ENCODE measurements around the gene LMF1.

Gene LMF1

DNA sequence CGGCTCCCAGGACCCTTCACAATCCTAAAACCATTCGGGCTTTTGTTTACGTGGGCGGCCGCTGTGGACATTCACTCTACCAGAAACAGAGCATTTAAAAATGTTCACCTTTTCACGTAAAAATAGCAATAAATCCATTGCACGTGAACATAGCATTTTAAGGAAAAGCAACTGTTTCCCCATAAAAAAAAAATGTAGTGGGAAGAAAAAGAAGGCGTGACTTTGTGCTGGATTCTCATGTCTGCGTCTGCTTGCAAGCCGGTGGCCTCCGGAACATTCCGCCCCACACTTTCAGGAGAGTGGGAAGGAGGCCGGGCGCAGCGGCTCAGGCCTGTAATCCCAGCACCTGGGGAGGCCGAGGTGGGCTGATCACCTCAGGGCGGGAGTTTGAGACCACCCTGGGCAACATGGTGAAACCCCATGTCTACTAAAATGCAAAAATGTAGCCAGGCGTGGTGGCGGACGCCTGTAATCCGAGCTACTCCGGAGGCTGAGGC, 156.8 kb downstream of the LMF1 start:
- no peak for DNase-seq (ENCODE audit: low read depth in 2 of 2)

DNA sequence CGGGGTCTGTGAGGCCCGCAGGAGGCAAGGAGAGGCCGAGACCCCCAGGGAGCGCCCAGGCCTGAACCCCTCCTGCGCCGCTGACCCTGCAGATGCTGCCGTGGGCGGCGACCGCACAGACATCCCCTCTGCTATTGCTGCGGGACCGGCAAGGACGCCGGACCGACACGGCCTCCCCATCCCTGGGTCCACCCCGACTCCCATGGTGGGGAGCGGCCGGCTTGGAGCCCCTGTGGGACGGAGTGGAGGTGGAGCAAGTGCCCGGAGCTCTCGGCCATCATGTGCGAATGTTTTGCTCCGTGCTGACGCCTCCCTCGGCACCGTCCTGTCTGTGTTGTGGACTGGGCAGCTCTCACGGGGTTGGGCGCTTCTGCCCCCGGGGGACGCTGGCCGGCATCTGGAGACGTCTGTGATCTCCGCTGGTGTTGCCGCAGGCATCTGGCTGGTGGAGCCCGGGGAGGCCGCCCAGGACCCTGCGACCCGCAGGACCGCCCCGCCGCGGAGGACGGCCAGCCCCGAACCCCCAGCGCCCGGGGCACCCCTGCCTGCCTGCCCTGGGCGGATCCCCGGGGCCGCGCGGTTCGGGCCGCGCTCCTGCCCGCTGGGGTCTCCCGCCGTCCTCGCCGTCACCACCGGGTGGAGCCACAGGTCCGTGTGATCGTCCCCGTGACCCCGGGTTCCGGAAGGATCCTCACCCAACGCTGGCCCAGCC, 157.4 kb downstream of the LMF1 start:
- DNase-seq (ENCODE audit: low read depth in 2 of 2) = peak in 1 of 2 donors; percentile 26

DNA sequence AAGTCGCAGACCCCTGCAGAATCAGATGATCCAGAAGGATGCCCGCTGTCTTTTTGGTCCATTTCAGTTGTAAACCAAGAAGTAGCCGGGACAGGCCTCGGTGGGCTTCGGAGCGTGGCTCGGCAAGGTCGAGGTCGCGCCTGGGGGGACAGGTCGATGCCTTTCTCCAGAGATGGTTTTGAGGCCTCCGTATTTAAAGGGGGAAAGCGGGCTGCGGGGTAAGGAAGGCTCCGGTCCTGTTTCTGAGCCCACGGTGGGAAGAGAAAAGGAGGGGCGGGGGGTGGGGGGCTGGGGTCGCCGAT, 162.7 kb downstream of the LMF1 start:
- DNase-seq (ENCODE audit: low read depth in 2 of 2) = no peak

DNA sequence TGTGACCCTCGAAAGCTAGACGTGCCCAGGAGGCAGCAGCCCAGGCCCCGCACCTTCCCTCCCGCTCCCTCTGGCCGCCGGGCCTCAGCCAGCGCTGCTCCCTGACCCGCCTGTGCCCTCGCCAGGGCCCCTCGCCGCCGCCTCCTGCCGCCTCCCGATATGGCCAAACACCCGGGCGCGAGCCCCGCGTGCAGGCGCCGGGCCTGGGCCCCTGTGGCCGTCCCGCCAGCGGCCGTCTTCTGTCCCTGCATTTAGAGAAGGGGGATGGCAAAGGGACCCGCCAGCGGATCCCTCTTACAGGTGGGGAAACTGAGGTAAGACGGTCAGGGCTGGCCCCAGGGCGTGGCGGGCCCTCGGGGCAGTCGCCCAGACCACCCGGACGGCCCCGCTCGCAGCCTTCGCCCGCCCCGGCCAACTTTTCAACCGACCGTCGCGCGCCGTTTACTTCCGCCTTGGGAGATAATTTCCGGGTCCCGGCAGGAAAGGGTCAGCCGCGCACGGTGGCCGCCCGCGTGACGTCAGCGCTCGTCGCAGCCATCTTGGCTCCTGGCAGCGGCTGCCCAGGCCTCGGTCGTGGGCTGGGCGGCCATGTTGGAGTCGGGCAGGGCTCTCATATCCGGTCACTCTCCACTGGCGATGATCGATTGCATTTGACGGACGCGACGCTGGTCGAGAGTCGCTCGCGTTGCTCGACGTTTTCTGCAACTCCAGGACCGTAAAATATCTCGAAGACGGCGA, 163.3 kb downstream of the LMF1 start:
- DNase-seq (ENCODE audit: low read depth in 2 of 2) = peak; percentile 67 to 86

DNA sequence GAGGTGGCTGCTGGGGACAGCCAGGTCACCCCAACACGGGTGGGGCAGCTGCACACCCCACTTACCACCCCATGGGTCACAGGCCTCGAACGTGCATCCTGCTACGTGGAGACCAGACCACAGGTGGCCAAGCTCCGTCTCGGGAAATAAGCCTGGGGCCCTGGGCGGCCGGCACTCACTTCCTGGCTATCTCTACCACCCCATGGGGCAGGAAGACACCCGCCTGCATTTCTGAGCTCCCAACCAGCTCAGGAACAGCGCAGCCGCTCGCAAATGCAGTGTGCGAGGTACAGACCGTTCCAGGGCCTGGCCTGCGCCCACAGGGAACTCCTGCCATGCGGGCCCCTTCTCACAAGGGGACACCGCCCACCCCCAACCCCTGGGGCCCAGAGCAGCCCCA, 165.3 kb downstream of the LMF1 start:
- no peak for DNase-seq (ENCODE audit: low read depth in 2 of 2)

DNA sequence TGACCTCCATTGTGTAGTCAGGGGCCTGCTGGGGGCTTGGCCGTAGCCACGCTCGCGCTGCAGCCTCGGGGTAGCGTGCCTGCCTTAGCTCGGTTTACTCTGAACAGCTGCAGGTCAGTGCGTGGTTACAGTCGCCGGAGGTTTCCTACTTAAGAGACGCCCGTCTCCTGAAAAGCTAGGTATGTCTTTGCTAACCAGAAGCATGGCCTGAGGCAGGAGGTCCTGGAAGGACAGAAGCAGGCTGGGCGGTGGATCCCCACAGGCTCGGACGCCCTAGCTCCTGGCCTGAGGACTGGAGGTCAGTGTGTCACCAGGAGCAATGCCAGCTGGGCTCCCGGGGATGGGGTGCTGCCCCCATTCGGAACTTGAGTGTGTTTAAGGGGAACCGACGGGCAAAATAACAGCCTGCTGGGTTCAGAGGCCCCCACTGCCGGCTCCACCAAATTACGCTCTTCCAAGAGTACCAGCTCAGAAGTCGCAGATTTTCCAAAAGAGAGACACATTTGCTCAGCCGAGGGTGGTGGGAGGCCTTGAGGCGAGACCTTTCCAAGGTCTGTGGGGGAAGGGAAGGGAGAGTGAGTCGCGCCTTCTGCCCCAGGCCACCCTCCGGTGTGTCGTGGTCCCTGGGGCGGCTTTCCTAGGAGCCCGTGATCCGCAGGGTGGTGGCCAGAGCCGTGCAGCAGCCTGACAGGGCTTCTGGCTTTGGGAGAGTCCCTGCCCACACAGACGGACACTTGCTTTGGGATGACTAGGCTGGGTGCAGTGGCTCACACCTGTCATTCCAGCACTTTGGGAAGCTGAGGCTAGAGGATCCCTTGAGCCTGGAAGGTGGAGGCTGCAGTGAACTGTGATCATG, 166.4 kb downstream of the LMF1 start:
- DNase-seq (ENCODE audit: low read depth in 2 of 2) = no peak

DNA sequence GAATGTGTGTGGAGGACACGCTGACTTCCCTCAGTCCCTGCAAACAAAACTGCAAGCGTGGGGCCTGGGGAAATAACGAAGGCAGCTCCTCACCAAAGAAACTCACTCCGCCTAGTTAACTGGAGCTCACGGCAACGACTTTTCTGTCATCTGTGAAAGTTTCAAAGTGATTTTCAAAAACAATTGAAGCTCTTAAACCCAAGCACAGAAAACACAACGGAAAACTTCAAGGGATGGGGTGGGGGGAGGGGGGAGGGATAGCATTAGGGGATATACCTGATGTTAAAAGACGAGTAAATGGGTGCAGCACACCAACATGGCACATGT, 167.1 kb downstream of the LMF1 start:
- no peak for DNase-seq (ENCODE audit: low read depth in 2 of 2)

Measured in stimulated activated CD8-positive, alpha-beta memory T cell treated with anti-CD3 and anti-CD28 coated beads, Interleukin-7, amount 100 ng/mL, for 4 hours (primary cell).